Skeletal muscle cell (primary cell): ENCODE measurements around the gene DOCK11.
A peak's percentile ranks its signal among the peaks of the same experiment; 100 is the strongest.

ENCODE experiments used
- DNase-seq: peaks from one replicate; pipeline ENCODE4 v3.0.0-alpha.2; 2010; ENCODE audit warnings: low read depth
- H3K4me3 ChIP-seq: 2 replicates; pipeline ENCODE4 v1.5.1; 2011; ENCODE audit warnings: low read depth, mild to moderate bottlenecking, control low read depth, low read length, moderate library complexity

The DOCK11 gene

GRCh38 chrX:118498755-118499154 lies 3.1 kb downstream of the DOCK11 start:
- H3K4me3 ChIP-seq: no peak overlapping the region
- DNase-seq: no peak

GRCh38 chrX:118499295-118499694 lies 3.7 kb downstream of the DOCK11 start:
- DNase-seq: no peak
- H3K4me3 ChIP-seq: no peak overlapping the region

GRCh38 chrX:118502161-118502789 lies 6.7 kb downstream of the DOCK11 start:
- H3K4me3 ChIP-seq: no peak overlapping the region
- no peak for DNase-seq

GRCh38 chrX:118503260-118504041 lies 7.8 kb downstream of the DOCK11 start:
- H3K4me3 ChIP-seq: no peak overlapping the region

GRCh38 chrX:118504581-118504980 lies 9.0 kb downstream of the DOCK11 start:
- no peak overlapping the region for H3K4me3 ChIP-seq
- DNase-seq: no peak

More at GRCh38 chrX:118503260-118504041, 7.8 kb downstream of the DOCK11 start:
- DNase-seq: no peak

- DNase-seq: no peak
- H3K4me3 ChIP-seq: no peak overlapping the region
These were observed 11.3 kb downstream of the DOCK11 start for GRCh38 chrX:118506805-118507480.

GRCh38 chrX:118507766-118508165 lies 12.2 kb downstream of the DOCK11 start:
- no peak for DNase-seq
- H3K4me3 ChIP-seq: no peak overlapping the region

- H3K4me3 ChIP-seq: no peak overlapping the region
- no peak for DNase-seq
These were observed 12.6 kb downstream of the DOCK11 start for GRCh38 chrX:118508221-118508620.

GRCh38 chrX:118508635-118509034 lies 13.0 kb downstream of the DOCK11 start:
- DNase-seq: no peak
- no peak overlapping the region for H3K4me3 ChIP-seq

- DNase-seq: no peak
- H3K4me3 ChIP-seq: no peak overlapping the region
These were observed 14.5 kb downstream of the DOCK11 start for GRCh38 chrX:118510111-118510510.

GRCh38 chrX:118513120-118513898 lies 17.7 kb downstream of the DOCK11 start:
- H3K4me3 ChIP-seq: no peak overlapping the region
- no peak for DNase-seq

- H3K4me3 ChIP-seq: no peak overlapping the region
- no peak for DNase-seq
These were observed 24.0 kb downstream of the DOCK11 start for GRCh38 chrX:118519411-118520215.

GRCh38 chrX:118520216-118521206 lies 24.9 kb downstream of the DOCK11 start:
- H3K4me3 ChIP-seq: no peak overlapping the region
- peak; percentile 73 for DNase-seq

- no peak overlapping the region for H3K4me3 ChIP-seq
- no peak for DNase-seq
These were observed 25.8 kb downstream of the DOCK11 start for GRCh38 chrX:118521435-118521834.

GRCh38 chrX:118522230-118522926 lies 26.8 kb downstream of the DOCK11 start:
- no peak for DNase-seq
- H3K4me3 ChIP-seq: no peak overlapping the region

GRCh38 chrX:118523920-118524319 lies 28.3 kb downstream of the DOCK11 start:
- H3K4me3 ChIP-seq: no peak overlapping the region
- no peak for DNase-seq

- H3K4me3 ChIP-seq: no peak overlapping the region
These were observed 28.7 kb downstream of the DOCK11 start for GRCh38 chrX:118524344-118524743.

More at GRCh38 chrX:118524344-118524743, 28.7 kb downstream of the DOCK11 start:
- no peak for DNase-seq
